Hepatocyte (in vitro differentiated cells): ENCODE measurements around the gene GFOD1.

Source experiments
- EZH2 ChIP-seq: fragments of 200-600 bp; sonication (generic); IDR thresholded peaks from 2 replicates; pipeline ENCODE4 v1.6.1; 2016; ENCODE audit warnings: antibody characterized with exemption, mild to moderate bottlenecking, borderline replicate concordance
- EZH2phosphoT487 ChIP-seq: fragments of 200-600 bp; sonication (generic); IDR thresholded peaks from one replicate; pipeline ENCODE4 v1.6.1; 2018; ENCODE audit warnings: antibody characterized with exemption, mild to moderate bottlenecking, low read depth, moderate library complexity; ENCODE audit not compliant: unreplicated experiment, severe bottlenecking
- TF ChIP-seq, protein P1 (sequence below): fragments of 200-600 bp; sonication (generic); IDR thresholded peaks from 2 replicates; pipeline ENCODE4 v1.5.1; 2016; ENCODE audit warnings: antibody characterized with exemption, mild to moderate bottlenecking; ENCODE audit not compliant: poor library complexity

DNA sequence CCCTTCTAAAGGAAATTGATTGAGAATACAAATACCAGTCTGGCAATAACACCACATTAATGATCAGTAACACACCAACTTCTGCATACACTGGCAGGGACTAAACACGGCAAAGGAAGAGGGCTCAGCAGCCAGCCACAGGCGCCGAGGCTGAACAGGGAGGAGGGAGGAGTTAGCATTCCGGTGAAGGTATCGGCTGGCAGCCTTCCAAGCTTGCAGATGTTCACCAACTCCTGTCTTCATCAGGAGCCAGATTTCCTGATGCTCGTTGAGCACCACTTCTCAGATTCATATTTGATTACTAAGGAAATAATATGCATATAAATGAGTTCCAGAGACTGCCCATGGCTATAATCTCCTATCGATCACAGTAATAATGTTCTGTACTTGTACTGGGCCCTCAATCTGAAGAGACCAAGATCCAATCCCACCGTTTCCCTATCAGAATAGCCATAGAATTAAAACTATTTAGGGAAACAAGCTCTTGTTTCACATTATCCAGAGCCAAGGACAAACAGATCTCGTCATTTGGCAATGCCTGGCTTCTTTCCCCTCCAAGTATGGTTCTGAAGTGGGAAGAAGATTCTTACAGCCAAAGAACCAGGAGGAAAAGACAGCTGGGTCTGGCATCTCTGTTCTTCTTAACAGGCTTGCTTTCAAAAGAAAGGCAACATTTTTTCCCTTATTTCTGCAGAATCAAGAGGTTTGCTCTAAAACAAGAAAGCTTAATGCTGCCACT, 42.2 kb downstream of the GFOD1 start:
- TF ChIP-seq, protein P1, sequence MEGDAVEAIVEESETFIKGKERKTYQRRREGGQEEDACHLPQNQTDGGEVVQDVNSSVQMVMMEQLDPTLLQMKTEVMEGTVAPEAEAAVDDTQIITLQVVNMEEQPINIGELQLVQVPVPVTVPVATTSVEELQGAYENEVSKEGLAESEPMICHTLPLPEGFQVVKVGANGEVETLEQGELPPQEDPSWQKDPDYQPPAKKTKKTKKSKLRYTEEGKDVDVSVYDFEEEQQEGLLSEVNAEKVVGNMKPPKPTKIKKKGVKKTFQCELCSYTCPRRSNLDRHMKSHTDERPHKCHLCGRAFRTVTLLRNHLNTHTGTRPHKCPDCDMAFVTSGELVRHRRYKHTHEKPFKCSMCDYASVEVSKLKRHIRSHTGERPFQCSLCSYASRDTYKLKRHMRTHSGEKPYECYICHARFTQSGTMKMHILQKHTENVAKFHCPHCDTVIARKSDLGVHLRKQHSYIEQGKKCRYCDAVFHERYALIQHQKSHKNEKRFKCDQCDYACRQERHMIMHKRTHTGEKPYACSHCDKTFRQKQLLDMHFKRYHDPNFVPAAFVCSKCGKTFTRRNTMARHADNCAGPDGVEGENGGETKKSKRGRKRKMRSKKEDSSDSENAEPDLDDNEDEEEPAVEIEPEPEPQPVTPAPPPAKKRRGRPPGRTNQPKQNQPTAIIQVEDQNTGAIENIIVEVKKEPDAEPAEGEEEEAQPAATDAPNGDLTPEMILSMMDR: no peak
- no peak for TF ChIP-seq EZH2
- TF ChIP-seq EZH2phosphoT487: no peak
